GM12874 (cell line): Measurements from ENCODE around the gene MYO18B.

Source experiments
- TF ChIP-seq, protein P1 (sequence below): IDR thresholded peaks from 2 replicates; pipeline ENCODE4 v1.5.1; 2011; ENCODE audit warnings: low read depth, mild to moderate bottlenecking, control low read depth, low read length, moderate library complexity; ENCODE audit not compliant: insufficient read depth

The MYO18B gene

DNA sequence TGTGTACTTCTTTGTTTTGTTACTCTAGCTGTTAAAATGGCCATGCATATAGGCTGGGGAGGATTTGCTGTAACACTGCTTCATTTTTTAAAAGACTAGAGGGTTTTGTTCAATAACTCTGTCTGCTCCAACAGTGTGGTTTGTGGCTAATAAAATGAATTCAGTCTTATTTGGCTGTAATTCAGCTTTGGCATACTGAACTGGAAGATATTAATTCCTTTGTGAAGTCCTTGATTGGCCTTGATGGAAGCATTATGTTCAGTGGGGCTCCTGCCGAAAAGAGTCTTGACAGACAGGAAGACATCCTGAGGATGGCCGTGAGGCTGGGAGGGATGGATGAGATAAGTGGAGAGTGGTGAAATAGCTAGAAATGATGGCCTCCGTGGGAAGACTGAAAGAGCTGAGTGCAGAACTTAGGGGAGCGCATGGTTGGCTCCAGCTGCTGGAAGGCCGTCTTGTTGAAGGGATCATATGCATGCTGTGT is 44.8 kb upstream of the MYO18B start:
- TF ChIP-seq, protein P1, sequence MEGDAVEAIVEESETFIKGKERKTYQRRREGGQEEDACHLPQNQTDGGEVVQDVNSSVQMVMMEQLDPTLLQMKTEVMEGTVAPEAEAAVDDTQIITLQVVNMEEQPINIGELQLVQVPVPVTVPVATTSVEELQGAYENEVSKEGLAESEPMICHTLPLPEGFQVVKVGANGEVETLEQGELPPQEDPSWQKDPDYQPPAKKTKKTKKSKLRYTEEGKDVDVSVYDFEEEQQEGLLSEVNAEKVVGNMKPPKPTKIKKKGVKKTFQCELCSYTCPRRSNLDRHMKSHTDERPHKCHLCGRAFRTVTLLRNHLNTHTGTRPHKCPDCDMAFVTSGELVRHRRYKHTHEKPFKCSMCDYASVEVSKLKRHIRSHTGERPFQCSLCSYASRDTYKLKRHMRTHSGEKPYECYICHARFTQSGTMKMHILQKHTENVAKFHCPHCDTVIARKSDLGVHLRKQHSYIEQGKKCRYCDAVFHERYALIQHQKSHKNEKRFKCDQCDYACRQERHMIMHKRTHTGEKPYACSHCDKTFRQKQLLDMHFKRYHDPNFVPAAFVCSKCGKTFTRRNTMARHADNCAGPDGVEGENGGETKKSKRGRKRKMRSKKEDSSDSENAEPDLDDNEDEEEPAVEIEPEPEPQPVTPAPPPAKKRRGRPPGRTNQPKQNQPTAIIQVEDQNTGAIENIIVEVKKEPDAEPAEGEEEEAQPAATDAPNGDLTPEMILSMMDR: no peak

DNA sequence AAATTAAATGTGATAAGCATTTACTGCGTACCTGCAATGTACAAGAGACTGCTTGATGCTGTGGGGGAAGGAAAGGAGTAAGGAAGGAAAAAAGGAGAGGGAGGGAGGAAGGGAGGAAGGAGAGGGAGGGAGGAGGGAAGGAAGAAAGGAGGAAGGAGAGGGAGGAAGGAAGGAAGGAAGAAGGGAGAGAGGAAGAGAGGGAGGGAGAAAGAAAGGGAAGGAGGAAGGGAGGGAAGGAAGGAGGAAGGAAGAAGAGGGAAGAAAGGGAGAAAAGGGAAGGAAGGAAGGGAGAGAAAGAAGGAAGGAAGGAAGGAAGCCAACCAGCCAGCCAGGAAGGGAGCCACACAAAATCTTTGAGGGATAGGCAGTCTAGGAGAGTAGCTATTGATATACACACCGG is 44.0 kb upstream of the MYO18B start:
- TF ChIP-seq, protein P1: no peak

DNA sequence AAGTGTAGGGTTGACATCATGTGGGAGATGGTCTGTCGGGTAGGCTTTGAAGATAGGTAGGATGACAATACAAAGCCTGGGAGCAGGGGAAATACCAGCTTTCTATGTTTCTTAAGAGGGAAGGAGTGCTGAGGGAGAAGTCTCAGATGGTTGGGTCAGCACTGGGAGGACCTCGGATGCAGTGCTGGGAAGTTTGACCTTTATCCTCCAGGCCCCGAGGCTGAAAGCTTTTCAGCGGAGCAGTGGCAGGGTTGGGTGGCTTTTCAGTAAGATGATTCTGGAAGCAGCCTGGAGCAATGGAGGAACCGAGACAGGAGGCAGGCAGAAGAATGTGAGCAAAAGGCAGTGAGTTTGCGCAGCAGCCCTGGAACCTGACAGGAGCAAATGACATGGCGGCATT is 43.5 kb upstream of the MYO18B start:
- TF ChIP-seq, protein P1: no peak

DNA sequence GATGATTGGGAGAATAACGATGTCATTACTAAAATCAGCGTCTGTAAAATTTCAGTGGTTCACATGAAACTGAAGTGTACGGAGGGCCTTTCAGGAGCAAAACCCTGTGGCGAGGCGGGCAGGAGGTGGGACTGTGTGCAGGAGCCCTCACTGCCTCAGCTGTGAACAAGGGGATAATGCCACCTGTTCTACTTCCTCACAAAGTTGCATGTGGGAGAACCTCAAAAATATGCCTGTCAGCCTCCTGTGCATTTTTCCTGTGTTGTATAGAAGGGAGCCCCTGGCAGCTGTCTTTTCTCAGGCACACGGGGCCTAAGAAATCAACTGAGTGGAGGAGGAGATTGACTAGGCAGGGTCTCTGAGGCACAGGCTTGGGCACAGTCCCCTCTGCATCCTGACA is 43.0 kb upstream of the MYO18B start:
- TF ChIP-seq, protein P1: no peak

DNA sequence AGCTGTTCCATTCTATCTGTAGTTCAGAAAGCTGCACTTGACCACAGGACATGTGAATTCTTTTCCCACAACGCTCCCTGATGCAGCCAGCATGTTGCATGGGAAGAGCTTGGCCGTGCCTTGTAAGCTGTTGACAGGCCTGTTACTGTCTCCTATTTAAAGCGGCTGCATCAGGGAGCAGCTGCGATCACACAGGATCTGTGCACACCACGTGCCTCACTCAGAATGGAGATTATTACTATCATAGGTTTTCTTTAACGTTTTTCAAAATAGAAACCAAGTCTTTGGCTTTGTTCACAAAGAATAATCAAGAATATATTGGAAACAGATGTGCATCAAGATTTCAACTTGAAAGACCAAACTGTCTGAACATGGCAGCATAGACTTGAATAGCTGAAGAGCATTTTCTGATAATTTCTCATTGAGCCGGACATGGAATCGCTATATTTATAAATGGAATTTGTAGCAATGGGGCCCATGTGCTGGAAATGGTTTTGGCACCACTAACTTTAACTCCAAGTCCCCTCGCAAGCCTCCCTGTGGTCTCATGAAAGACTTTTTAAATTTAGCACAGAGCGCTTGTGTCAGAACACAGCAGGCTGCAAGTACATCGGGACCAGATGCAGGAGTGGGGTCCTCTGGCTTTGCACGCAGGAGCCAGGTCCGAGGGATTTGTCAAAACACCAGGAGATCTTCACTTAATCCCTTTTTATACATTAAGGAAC is 40.8 kb upstream of the MYO18B start:
- TF ChIP-seq, protein P1: no peak

DNA sequence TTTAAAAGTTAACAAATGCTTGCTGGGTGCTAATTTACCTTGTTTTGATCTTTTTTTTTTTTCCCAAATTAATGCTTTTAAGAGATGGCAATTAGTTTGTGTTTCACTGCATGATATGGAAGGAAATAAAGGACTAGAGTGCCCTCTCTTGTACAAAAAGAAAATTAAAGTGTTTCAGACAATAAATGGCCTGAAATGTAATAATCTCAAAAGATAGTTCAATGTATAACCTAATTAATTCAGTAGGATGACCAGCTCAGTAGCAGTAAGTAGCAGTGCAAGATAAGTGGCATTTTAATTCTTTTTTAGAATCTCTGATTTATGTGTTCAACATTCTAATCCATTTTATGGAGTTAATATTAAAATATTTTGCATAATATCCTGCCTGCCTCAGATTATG is 39.9 kb upstream of the MYO18B start:
- TF ChIP-seq, protein P1: no peak

DNA sequence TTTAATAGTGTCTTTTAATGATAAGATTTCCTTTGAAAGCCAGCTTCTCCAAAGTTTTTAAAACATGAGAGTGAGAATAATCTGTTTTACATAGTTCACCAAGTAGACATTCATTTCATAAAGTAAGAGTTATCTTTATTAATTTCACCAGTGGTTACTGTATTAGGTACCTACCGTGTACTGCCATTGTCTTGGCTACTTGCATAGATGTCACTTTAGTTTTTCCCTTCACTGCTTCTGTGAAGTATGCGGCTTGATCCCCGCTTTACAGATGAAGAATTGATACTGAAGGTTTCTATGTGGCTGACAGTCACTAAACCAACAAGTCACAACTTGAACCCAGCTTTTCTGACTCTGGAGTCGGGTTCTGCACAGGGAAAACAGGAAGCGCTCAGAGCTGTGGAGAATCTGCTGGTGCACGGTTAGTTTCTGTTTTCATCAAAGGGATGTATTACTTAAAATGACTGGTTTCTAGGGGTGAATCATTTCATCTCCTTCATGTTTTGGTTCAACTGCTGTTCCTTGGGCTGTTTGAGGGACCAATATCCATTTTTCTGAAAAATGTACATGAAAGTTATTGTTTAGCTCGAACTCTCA is 39.3 kb upstream of the MYO18B start:
- TF ChIP-seq, protein P1: no peak
